ENCODE results near the gene ZBTB7C. TPM values are rescaled to one million over a fixed set of nuclear protein-coding genes. Genes with fewer than 3 reads are reported as not detected.

ZBTB7C gene
- polyA plus RNA-seq, 1 of the 3 experiments (the other 2 are of a cell fraction) = 0.05 TPM

GRCh38 chr18:48348739-48349138 is 60.4 kb downstream of the ZBTB7C start:
- WGBS (ENCODE audit: low lambda C conversion rate) = 35% methylated on average over 2 of the region's 2 CpGs
- Histone ChIP-seq H3K9me2 (no peaks in the 10 kb centered on the region), H3K9ac (no peak overlapping the region), H3K36me3 (replicated peaks in 1 of 2; ENCODE audit: control insufficient read depth in 1 of 2, insufficient read depth in 2 of 2, low read length in 1 of 2) (no peaks in the 10 kb centered on the region), H3K4me3 (ENCODE audit: low read depth in 2 of 2, low read length in 1 of 2) (no peak overlapping the region), H3F3A (replicated peaks; ENCODE audit: insufficient read depth) (no peaks in the 10 kb centered on the region), H3K27me3 (ENCODE audit: insufficient read depth) (peaks cover 4% of the 10 kb centered on the region), H4K20me1 (ENCODE audit: insufficient read depth) (no peaks in the 10 kb centered on the region), H3K79me2 (ENCODE audit: insufficient read depth) (no peaks in the 10 kb centered on the region), H3K4me2 (no peak overlapping the region), H3K9me3 (no peaks in the 10 kb centered on the region), H2AFZ (ENCODE audit: low read depth) (no peak overlapping the region), H3K27ac (ENCODE audit: low read depth in 2 of 2, low read length in 1 of 2) (no peak overlapping the region), H3K4me1 (ENCODE audit: control insufficient read depth in 1 of 2, insufficient read depth in 2 of 2, low read depth in 1 of 2, low read length in 1 of 2) (peaks cover 0 to 39% of the 10 kb centered on the region in 2 experiments; a peak in 1 of 4 replicates)
- TF ChIP-seq GATA2 (CRISPR knock-in tag; IDR thresholded peaks at IDR 0.05) (no peak), EP300 (IDR thresholded peaks at IDR 0.05; ENCODE audit: borderline replicate concordance in 1 of 2, low read depth in 1 of 2, low read length in 1 of 2) (0 out of 4 replicates have a peak, but pooled peaks of 1 of the 2 experiments have one; percentile 14)
- CTCF ChIA-PET = interaction anchor here (1.1 to 1.5 kb wide), 4 partner anchors 28 to 318 kb away, joined by 3 to 5 read pairs (median 4); no protein-coding TSS in a partner anchor
- POLR2A ChIA-PET = no interaction called here
- no peak for DNase-seq

DNA sequence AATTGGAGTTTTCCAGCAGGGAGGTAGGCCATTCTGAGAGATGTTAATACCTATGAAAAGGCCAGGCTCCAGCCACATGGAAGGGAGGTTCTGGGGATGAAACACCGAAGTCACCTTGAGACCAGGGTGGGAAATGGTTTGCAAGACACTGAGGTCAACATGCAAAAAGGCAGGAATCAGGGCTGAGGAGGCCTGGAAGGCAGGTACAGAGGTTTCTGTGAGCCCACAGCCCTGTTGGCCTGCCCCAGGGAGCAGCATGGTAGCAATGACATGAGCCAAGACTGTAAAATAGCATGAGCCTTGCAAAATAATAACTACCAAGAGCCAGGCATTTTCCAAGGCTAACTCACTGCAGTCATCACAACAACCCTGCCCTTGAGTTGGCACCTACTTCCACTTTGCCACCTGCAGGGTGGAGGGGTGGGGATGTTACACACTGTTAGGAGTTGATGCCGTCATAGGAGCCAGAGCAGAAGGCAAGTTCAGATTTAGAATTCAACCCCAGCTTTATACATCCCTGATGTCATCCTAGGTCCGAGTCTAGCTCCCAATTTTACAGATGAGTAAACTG is 61.3 kb downstream of the ZBTB7C start:
- CTCF ChIA-PET = no interaction called here
- no peak for DNase-seq

More for the DNA sequence above, 61.3 kb downstream of the ZBTB7C start:
- H3F3A ChIP-seq (replicated peaks; ENCODE audit: insufficient read depth) = no peaks in the 10 kb centered on the region
- no peak overlapping the region for H3K4me2 ChIP-seq
- H3K9ac ChIP-seq = no peak overlapping the region
- H3K36me3 ChIP-seq (replicated peaks in 1 of 2; ENCODE audit: control insufficient read depth in 1 of 2, insufficient read depth in 2 of 2, low read length in 1 of 2) = no peaks in the 10 kb centered on the region
- H2AFZ ChIP-seq (ENCODE audit: low read depth) = no peak overlapping the region
- no peaks in the 10 kb centered on the region for H3K9me3 ChIP-seq
- WGBS (ENCODE audit: low lambda C conversion rate) = 46% methylated on average over 3 of the region's 3 CpGs
- no peaks in the 10 kb centered on the region for H3K9me2 ChIP-seq
- H4K20me1 ChIP-seq (ENCODE audit: insufficient read depth) = no peaks in the 10 kb centered on the region
- no peak for TF ChIP-seq SMC3 (IDR thresholded peaks at IDR 0.05; ENCODE audit: low read depth, low read length)
- no peak for TF ChIP-seq GATA2 (CRISPR knock-in tag; IDR thresholded peaks at IDR 0.05)
- TF ChIP-seq EP300 (IDR thresholded peaks at IDR 0.05; ENCODE audit: borderline replicate concordance in 1 of 2, low read depth in 1 of 2, low read length in 1 of 2) = no peak
- no peak for TF ChIP-seq TCF12 (IDR thresholded peaks at IDR 0.05)
- TF ChIP-seq RAD21 (IDR thresholded peaks at IDR 0.05; ENCODE audit: low read length) = no peak
- TF ChIP-seq RCOR1 (IDR thresholded peaks at IDR 0.05; ENCODE audit: low read length) = no peak
- TF ChIP-seq, protein P1, sequence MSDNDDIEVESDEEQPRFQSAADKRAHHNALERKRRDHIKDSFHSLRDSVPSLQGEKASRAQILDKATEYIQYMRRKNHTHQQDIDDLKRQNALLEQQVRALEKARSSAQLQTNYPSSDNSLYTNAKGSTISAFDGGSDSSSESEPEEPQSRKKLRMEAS (IDR thresholded peaks at IDR 0.05; ENCODE audit: low read depth) = no peak
- TF ChIP-seq FOSL2 (IDR thresholded peaks at IDR 0.05; ENCODE audit: borderline replicate concordance, low read depth) = no peak
- no peak for TF ChIP-seq RFX5 (IDR thresholded peaks at IDR 0.05; ENCODE audit: low read length)
- TF ChIP-seq, protein P2, sequence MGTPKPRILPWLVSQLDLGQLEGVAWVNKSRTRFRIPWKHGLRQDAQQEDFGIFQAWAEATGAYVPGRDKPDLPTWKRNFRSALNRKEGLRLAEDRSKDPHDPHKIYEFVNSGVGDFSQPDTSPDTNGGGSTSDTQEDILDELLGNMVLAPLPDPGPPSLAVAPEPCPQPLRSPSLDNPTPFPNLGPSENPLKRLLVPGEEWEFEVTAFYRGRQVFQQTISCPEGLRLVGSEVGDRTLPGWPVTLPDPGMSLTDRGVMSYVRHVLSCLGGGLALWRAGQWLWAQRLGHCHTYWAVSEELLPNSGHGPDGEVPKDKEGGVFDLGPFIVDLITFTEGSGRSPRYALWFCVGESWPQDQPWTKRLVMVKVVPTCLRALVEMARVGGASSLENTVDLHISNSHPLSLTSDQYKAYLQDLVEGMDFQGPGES (IDR thresholded peaks at IDR 0.05; ENCODE audit: low read depth, low read length) = no peak
- TF ChIP-seq ZBTB33 (IDR thresholded peaks at IDR 0.05; ENCODE audit: borderline replicate concordance, low read depth) = no peak
- TF ChIP-seq NRF1 (IDR thresholded peaks at IDR 0.05; ENCODE audit: low read depth, low read length) = no peak
- H3K27ac ChIP-seq (ENCODE audit: low read depth in 2 of 2, low read length in 1 of 2) = no peak overlapping the region
- no peaks in the 10 kb centered on the region for H3K79me2 ChIP-seq (ENCODE audit: insufficient read depth)
- no peak overlapping the region for H3K4me3 ChIP-seq (ENCODE audit: low read depth in 2 of 2, low read length in 1 of 2)
- H3K27me3 ChIP-seq (ENCODE audit: insufficient read depth) = peaks cover 8% of the 10 kb centered on the region
- POLR2A ChIA-PET = no interaction called here
- H3K4me1 ChIP-seq (ENCODE audit: control insufficient read depth in 1 of 2, insufficient read depth in 2 of 2, low read depth in 1 of 2, low read length in 1 of 2) = peaks cover 0 to 45% of the 10 kb centered on the region in 2 experiments; a peak in 1 of 4 replicates

All from SK-N-SH (cell line).